Myocyte (in vitro differentiated cells): ENCODE measurements around the gene ZSCAN2. TPM values are rescaled to one million over a fixed set of nuclear protein-coding genes. Genes with fewer than 3 reads are reported as not detected.
"Not testable (repeated sequence)": the region's sequence is repeated elsewhere in the genome, so short reads cannot be mapped to it uniquely, and the experiment has no call there.

Experiments
- DNase-seq: peaks from one replicate; pipeline ENCODE4 v3.0.0-alpha.2; 2012; ENCODE audit warnings: low read depth
- total RNA-seq: library from RNA; depleted of rRNA; stranded (reverse); fragments of >200 nt; gene quantifications from 2 replicates; pipeline ENCODE4 v1.2.3, GENCODE V29; 2014

ZSCAN2 gene
- total RNA-seq, 1 donor from 2014 or later: 13.3 TPM

GRCh38 chr15:84634228-84634837 lies 33.5 kb downstream of the ZSCAN2 start:
- DNase-seq: no peak

- no peak for DNase-seq
These were observed 37.3 kb downstream of the ZSCAN2 start for GRCh38 chr15:84638103-84638502.

- DNase-seq: not testable (repeated sequence)
These were observed 41.1 kb downstream of the ZSCAN2 start for GRCh38 chr15:84641871-84642270.

GRCh38 chr15:84642640-84643039 lies 41.8 kb downstream of the ZSCAN2 start:
- DNase-seq: not testable (repeated sequence)

GRCh38 chr15:84643838-84644237 lies 43.0 kb downstream of the ZSCAN2 start:
- DNase-seq: peak; percentile 94

- no peak for DNase-seq
These were observed 44.7 kb downstream of the ZSCAN2 start for GRCh38 chr15:84645496-84645895.

GRCh38 chr15:84645997-84646396 lies 45.2 kb downstream of the ZSCAN2 start:
- DNase-seq: no peak

- no peak for DNase-seq
These were observed 46.9 kb downstream of the ZSCAN2 start for GRCh38 chr15:84647726-84648125.

- DNase-seq: peak; percentile 84
These were observed 47.7 kb downstream of the ZSCAN2 start for GRCh38 chr15:84648539-84648938.

GRCh38 chr15:84649706-84650105 lies 48.9 kb downstream of the ZSCAN2 start:
- no peak for DNase-seq

GRCh38 chr15:84653584-84653909 lies 52.7 kb downstream of the ZSCAN2 start:
- DNase-seq: no peak

- DNase-seq: peak; percentile 96
These were observed 53.3 kb downstream of the ZSCAN2 start, which contains the start of gene WDR73 for GRCh38 chr15:84653910-84654688. Gene WDR73, minus strand, starts transcription at chr15:84654283. Its CDS starts 9 bp downstream, at chr15:84654274.

GRCh38 chr15:84654689-84655453 lies 54.1 kb downstream of the ZSCAN2 start:
- DNase-seq: peak; percentile 91

- DNase-seq: no peak
These were observed 56.2 kb downstream of the ZSCAN2 start for GRCh38 chr15:84656972-84657371.

- DNase-seq: no peak
These were observed 56.9 kb downstream of the ZSCAN2 start for GRCh38 chr15:84657748-84658079.

GRCh38 chr15:84658080-84658787 lies 57.4 kb downstream of the ZSCAN2 start, which contains the start of gene NMB:
Gene NMB, minus strand, starts transcription at chr15:84658199. Its CDS starts 47 bp downstream, at chr15:84658152.
- peak; percentile 79 for DNase-seq

- no peak for DNase-seq
These were observed 58.1 kb downstream of the ZSCAN2 start for GRCh38 chr15:84658788-84659411.

- no peak for DNase-seq
These were observed 59.3 kb downstream of the ZSCAN2 start for GRCh38 chr15:84659904-84660781.

GRCh38 chr15:84661001-84661400 lies 60.2 kb downstream of the ZSCAN2 start:
- DNase-seq: no peak

- DNase-seq: no peak
These were observed 65.6 kb downstream of the ZSCAN2 start for GRCh38 chr15:84666373-84666772.
